Forelimb muscle (tissue), 1 donor: ENCODE data around the gene C1orf52. TPM values are rescaled to one million over a fixed set of nuclear protein-coding genes. Genes with fewer than 3 reads are reported as not detected.

Experiments used
- DNase-seq: peaks from one replicate; pipeline ENCODE4 v3.0.0-alpha.2; 2013; ENCODE audit warnings: low read depth
- polyA plus RNA-seq: library from polyadenylated mRNA; unstranded; fragments of 120-200 nt; gene quantifications from one replicate; pipeline ENCODE4 v1.2.1, GENCODE V29; 2013; ENCODE audit not compliant: insufficient read length

Gene C1orf52
- polyA plus RNA-seq, 1 donor = 23.1 TPM

DNA sequence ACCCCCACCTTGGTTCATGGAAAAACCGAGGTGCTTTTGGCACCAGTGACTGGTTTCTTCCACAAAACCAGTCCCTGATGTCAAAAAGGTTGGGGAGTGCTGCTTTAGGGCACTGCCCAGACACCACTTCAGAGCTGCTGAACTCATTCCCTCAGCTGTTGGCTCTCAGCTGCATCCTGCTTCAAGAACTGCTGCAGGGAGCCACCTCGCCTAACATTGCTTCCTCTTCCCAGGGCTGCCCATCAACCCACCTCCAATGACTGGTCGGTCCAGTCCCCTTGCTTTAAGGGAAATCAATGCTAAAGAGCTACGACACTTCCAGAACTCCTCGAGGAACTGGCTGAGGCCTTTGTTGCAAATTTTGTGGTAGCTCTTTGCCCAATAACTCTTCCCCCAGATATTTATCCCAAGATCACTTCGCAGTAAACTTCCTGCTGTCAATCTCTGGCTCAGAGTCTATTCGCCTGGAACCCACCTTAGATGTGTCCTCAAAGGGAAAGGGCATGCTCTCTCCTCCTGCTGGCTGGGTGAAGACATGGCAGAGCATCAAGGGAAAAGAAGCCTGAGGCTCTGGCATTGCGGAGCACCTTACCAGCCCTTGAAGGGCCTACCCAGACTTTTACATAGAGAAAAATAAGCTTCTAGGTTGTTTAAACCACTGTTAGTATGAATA lies 29.0 kb downstream of the C1orf52 start:
- no peak for DNase-seq

- DNase-seq = no peak
Observed at GRCh38 chr1:85229574-85230097, 29.8 kb downstream of the C1orf52 start.

DNA sequence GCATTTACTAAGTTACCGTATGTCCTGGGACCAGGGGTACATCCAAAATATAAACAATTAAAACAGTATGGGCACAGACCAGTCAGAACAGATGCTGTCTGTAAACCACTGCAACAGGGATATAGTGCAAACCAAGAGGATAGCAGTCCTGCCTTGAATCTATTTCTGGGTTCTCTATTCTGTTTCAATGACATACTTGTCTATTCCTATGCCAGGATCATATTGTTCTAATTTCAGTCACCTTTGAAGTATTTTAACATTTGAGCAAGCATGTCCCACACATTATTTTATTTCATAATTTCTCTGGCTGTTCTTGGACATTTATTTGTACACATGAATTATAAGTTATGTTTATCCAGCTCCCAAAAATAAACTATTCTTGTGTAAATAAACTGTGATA lies 30.5 kb downstream of the C1orf52 start:
- no peak for DNase-seq

DNA sequence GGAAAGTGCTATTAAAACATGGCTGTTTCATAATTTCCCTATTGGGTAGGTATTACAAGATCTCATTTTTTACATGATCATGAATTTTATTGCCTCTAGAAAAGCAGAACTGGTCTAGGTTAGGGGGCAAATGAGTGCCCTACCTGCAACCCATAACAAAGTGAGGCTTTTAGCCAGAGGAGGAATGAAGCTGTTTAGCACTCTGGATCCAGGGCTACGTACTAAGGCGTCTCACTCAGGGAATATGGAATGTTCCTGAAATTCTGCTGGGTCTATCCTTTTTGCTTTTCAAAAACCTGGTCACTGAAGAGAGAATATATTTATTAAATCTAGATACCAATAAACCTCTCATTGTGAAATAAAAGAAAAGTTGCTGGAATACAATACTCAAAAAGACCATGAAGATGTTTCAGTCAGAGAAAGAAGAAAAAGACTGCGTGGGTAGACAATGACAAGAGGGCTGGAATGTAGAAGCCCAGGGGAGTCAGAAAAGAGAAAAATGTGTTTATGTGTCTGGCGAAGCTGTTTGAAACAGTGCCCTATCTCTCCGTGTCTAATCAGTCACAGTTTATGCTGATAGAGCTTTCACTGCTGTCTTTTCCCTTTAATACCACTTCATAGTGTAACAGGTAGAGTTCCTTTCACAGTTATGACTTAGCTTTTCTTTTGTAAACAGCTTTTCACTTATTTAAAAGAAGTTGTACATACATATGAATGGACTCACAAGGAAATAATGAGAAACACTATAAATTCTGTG lies 33.7 kb downstream of the C1orf52 start:
- no peak for DNase-seq

- no peak for DNase-seq
Observed at GRCh38 chr1:85224734-85225623, 34.5 kb downstream of the C1orf52 start.

GRCh38 chr1:85224295-85224694 lies 35.2 kb downstream of the C1orf52 start:
- DNase-seq = no peak

GRCh38 chr1:85223334-85223733 lies 36.1 kb downstream of the C1orf52 start:
- no peak for DNase-seq

DNA sequence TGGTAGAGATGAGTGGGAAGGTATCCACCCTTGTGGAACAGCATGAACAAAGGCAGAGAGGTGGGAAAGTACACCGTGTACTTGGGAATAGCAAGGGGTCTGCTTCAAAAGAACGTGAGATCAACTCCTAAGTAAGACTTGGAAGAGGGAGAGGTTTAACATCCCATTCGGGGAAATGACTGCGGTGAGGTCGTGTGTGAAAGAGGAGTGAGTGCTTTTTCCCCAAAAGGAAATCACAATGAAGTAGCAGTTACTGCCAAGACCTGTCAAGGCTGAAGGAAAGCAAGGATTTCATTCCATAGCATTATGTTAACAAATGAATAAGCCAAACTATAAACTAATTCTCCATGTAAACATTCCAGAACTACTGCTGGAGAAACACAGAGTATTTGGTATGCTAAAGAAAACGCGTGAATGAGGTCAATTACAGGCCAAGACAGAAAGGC lies 38.7 kb downstream of the C1orf52 start:
- DNase-seq = no peak

DNA sequence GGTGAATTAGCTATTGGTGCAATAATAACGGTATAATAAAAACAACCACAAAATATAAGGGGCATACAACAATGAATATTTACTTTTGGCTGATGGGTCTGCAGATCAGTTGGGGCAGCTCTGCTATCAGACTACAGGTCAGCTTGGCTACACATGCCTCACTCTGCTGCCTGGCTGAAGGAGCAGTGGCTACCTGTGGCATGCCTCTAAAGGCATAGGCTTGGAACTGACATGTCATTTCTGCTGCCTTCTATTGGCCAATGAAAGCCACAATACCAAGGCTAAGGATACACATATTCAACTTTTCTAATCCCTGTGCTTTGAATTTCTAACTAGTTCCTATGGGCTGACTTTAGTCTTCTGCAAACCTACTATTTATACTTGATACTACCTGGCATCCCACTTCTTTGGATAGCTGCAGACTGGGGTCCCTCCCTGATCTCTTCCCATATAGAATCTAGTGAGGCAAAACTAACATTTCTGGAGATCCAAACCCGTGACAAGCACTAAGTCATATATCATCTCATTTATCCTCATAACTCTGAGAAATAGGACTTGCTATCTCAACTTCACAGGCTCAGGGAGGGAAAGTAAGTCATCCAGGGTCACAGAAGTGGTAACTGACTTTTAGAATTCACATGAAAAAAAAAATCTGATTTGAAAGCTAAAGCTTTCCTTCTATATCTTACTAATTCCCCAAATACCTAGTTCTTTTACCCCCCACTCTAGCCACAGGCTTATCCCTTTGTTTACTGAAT lies 39.4 kb downstream of the C1orf52 start:
- no peak for DNase-seq

DNA sequence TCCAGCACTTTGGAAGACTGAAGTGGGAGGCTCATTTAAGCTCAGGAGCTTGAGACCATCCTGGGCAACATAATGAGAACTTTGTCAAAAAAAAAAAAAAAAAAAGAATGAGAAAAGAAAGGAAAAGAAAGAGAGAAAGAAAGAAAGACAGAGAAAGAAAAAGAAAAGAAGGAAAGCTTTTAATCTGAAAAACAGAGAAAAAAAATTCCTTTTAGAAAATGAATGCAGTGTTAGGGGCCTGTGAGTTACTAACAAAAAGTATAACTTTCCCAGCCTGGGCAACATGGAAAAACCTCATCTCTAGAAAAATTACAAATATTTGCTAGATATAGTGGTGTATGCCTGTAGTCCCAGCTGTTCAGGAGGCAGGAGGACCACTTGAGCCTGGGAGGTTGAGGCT lies 42.8 kb downstream of the C1orf52 start:
- DNase-seq = no peak

DNA sequence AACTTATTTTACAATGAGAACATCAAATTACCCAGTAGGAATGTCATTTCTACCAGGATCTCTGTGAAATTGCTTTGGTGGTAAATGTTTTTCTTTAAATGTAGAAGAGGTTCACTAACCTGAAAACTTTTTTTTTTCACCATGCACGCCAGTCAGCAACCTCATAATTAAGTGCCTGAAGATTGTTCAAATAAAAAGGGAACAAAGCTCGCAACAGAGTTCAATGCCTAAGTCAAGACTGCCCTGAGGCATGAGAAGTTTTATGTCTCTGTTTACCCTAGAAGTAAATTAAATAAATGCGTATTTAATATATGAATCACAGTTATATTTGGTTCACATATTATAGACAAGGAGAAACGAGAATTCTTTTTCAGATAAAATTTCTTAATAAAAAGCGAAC lies 44.8 kb downstream of the C1orf52 start:
- DNase-seq = no peak

DNA sequence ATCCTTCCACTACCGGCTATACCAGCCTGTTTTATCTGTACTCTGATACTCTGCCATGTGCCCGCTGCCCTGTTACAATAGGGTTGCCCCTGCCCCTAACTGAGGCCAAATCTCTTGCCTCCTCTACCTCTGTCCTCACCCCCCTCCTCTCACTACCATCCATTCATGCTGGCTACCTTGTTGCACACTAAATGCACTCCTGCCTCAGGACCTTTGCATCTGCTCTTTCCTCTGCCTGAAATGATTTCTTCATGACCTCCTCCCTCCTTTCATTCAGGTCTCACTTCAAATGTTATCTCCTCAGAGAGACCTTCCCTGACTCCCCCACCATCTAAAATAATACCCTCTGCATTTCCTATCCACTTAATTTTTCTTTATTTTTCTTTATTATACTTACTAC lies 51.0 kb downstream of the C1orf52 start:
- no peak for DNase-seq

- DNase-seq = no peak
Observed at GRCh38 chr1:85203573-85204171, 55.8 kb downstream of the C1orf52 start.

DNA sequence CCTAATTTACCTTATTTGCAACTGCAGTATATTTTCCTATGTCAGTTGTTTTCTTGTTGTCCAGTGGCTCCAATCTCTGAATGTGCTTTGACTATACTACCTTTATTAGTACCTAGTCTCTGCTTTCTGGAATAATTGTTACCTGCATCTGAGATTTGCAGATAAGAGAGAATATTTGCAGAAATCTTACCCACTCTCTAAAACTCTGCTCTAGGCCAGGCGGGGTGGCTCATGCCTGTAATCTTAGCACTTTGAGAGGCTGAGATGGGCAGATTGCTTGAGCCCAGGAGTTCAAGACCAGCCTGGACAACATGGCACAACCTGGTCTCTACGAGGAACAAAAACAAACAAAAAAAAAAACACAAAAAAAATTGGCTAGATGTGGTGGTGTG lies 56.6 kb downstream of the C1orf52 start:
- DNase-seq = no peak

DNA sequence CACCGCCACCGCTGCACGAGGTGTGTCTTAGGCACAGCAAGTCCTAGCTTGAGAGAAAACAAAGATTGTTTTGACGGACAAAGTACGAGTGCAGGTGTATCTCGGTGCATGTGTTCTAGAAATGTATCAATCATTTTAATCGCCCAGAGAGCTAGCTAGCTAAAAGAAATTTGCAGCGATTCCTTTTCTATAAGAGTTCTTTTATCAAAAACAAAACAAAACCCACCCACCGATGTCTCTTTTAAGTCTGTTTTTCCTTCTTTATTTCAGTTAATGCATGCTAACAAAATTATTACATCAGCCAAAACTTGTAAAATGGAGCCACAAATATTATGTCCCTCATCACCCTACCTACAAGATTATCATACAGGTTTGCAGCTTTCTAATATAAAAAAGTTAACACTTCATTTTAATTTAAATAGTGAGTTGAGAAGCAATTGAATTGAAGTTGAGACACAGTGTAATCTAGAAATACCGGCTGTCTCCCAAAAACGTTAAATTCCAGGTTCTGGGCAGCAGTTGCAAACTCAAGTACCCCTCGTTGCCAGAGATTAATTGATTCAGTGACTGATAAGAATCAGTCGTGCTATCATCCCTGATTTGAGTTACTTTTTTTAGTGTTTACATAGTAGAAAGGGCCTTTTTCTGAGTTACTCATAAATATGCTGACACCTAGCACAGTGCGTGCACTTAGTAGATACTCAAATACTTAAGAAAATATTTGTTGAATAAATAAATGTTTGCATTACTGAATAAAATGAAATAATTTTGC lies 57.2 kb downstream of the C1orf52 start:
- DNase-seq = no peak

DNA sequence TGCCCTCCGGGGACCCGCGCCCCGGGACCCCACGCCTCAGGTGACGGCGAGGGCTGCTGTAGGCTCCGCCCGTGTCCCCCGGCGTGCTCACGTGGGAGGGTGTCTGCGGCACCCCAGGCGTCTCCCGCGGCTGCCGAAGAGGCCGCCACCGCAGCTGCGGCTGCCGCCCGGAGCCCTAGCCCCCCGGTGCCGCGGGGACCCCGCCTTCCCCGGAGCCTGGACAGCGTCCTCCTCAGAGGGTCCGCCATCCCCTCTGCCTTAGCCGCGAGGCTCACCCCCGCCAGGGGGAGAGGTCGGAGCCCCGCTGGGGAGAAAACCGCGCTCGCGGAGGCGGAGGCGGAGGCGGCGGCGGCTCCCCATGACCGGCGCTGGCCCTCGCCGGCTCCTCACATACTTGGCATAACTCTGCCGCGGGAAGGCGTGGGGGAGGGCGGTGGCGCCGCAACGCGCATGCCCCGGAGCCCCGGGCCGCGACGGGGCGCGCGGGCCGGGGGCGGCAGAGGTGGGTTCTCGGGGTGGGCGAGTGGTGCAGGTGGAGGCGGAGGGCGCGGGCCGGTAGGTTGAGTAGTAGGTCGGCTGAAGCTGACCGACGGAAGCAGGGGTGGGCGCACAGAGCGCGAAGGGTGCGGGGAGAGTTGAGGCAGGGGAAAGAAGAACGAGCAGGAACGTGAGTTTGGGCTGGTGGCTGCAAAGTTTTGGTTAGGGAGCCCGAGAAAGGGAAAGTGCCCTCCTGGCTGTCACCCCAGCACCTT lies 57.9 kb downstream of the C1orf52 start:
- no peak for DNase-seq

- DNase-seq = no peak
Observed at GRCh38 chr1:85200463-85201339, 58.8 kb downstream of the C1orf52 start, which contains the start of gene SYDE2. Gene SYDE2 (minus strand): TSS chr1:85201016. CDS start chr1:85200996, 20 bp downstream.
